ENCODE results near the gene CASP1. TPM values are rescaled to one million over a fixed set of nuclear protein-coding genes. Genes with fewer than 3 reads are reported as not detected.

The CASP1 gene
- total and polyA plus RNA-seq, 5 donors from 2014 or later, result 67.5 to 208 (median 110) TPM

GRCh38 chr11:105056446-105056845, 21.5 kb upstream of the CASP1 start:
- no peak overlapping the region for H3K4me3 ChIP-seq (ENCODE audit: low read depth, low read length)
- H3K9me3 ChIP-seq (ENCODE audit: control insufficient read depth in 2 of 2, low read length in 2 of 2), result no peaks in the 10 kb centered on the region
- Mint-ChIP-seq H3K27me3 (no peaks in the 10 kb centered on the region), H3K27ac (no peak overlapping the region), H3K36me3 (peaks cover 14% of the 10 kb centered on the region), H3K4me3 (no peak overlapping the region), H3K4me1 (peaks cover 0 to 14% (median 3%) of the 10 kb centered on the region in 4 donors), H3K9me3 (peaks cover 0 to 4% (median 0%) of the 10 kb centered on the region in 7 donors)
- H3K27ac ChIP-seq (ENCODE audit: insufficient read depth, low read length, poor library complexity, severe bottlenecking), result no peak overlapping the region
- no peaks in the 10 kb centered on the region for H3K27me3 ChIP-seq (ENCODE audit: control insufficient read depth, insufficient read depth, low read length)
- H3K36me3 ChIP-seq (ENCODE audit: control insufficient read depth, insufficient read depth, low read length), result peaks cover 3% of the 10 kb centered on the region
- H3K4me1 ChIP-seq (ENCODE audit: control insufficient read depth, insufficient read depth, low read length, poor library complexity, severe bottlenecking), result no peaks in the 10 kb centered on the region
- ATAC-seq (ENCODE audit: low read depth in 2 of 2), result no peak
- DNase-seq, result no peak

- Mint-ChIP-seq H3K27me3 (no peaks in the 10 kb centered on the region), H3K36me3 (peaks cover under 1% of the 10 kb centered on the region), H3K27ac (no peak overlapping the region), H3K9me3 (peaks cover 0 to 10% (median 0%) of the 10 kb centered on the region in 7 donors), H3K4me3 (no peak overlapping the region), H3K4me1 (peaks cover 0 to 5% (median 2%) of the 10 kb centered on the region in 4 donors)
- H3K4me3 ChIP-seq (ENCODE audit: low read depth, low read length), result no peak overlapping the region
- H3K27me3 ChIP-seq (ENCODE audit: control insufficient read depth, insufficient read depth, low read length), result no peaks in the 10 kb centered on the region
- H3K27ac ChIP-seq (ENCODE audit: insufficient read depth, low read length, poor library complexity, severe bottlenecking), result no peak overlapping the region
- ATAC-seq (ENCODE audit: low read depth in 2 of 2) (no peak), DNase-seq (no peak)
- no peaks in the 10 kb centered on the region for H3K4me1 ChIP-seq (ENCODE audit: control insufficient read depth, insufficient read depth, low read length, poor library complexity, severe bottlenecking)
- H3K36me3 ChIP-seq (ENCODE audit: control insufficient read depth, insufficient read depth, low read length), result no peaks in the 10 kb centered on the region
- H3K9me3 ChIP-seq (ENCODE audit: control insufficient read depth in 2 of 2, low read length in 2 of 2), result no peaks in the 10 kb centered on the region
These were observed 20.0 kb upstream of the CASP1 start for GRCh38 chr11:105054723-105055493.

DNA sequence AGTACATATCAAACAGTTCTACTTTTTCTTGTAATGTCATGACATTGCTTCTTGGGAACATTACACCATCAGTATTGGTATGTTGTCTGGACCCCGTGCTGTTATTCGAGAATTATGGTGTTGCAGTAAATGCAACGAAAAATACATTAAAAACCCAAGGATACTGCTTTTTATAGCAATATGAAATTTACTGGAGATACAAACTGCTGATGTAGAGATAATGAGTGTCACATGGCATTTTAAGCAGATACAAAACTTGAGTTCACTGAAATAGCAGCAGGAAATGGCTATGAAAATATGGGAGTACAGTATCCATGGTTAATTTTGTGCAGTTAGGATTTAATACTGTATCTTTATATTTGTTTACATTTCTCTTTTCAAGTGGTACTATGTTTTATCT, 17.5 kb upstream of the CASP1 start:
- ATAC-seq (ENCODE audit: low read depth in 2 of 2), result no peak
- H3K4me1 ChIP-seq (ENCODE audit: control insufficient read depth, insufficient read depth, low read length, poor library complexity, severe bottlenecking), result no peaks in the 10 kb centered on the region
- peaks cover 5 to 6% (median 6%) of the 10 kb centered on the region in 4 donors for H3K4me1 Mint-ChIP-seq
- no peak for DNase-seq
- H3K36me3 Mint-ChIP-seq, result no peaks in the 10 kb centered on the region
- H3K9me3 ChIP-seq (ENCODE audit: control insufficient read depth in 2 of 2, low read length in 2 of 2), result no peaks in the 10 kb centered on the region
- H3K4me3 Mint-ChIP-seq, result no peak overlapping the region
- no peak overlapping the region for H3K27ac Mint-ChIP-seq
- H3K27me3 ChIP-seq (ENCODE audit: control insufficient read depth, insufficient read depth, low read length), result no peaks in the 10 kb centered on the region
- no peaks in the 10 kb centered on the region for H3K36me3 ChIP-seq (ENCODE audit: control insufficient read depth, insufficient read depth, low read length)
- peaks cover 0 to 10% (median 0%) of the 10 kb centered on the region in 7 donors for H3K9me3 Mint-ChIP-seq
- no peaks in the 10 kb centered on the region for H3K27me3 Mint-ChIP-seq
- H3K27ac ChIP-seq (ENCODE audit: insufficient read depth, low read length, poor library complexity, severe bottlenecking), result no peak overlapping the region
- H3K4me3 ChIP-seq (ENCODE audit: low read depth, low read length), result no peak overlapping the region

GRCh38 chr11:105051559-105051958, 16.6 kb upstream of the CASP1 start:
- peaks cover 14 to 15% (median 14%) of the 10 kb centered on the region in 4 donors for H3K4me1 Mint-ChIP-seq

DNA sequence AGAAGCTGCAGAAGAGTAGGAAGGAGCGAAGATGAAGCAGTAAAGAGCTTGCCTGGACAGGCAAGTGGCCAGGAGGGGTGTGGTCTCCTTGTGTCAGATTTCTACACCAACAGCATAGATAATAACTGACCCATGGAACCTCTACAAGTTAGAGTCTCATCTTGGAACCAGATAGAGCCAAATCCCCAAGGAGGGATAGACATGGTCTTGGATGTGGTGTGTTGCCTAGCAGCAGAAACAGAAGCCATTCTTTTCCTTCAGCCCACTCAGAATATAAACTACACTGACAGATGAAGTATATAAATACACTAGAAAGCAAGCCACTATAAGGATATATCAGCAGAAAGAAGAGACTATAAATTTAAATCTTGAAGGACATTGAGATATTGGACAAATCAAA, 14.5 kb upstream of the CASP1 start:
- peaks cover 0 to 6% (median 0%) of the 10 kb centered on the region in 7 donors for H3K9me3 Mint-ChIP-seq
- ATAC-seq (ENCODE audit: low read depth in 2 of 2), result no peak

More at GRCh38 chr11:105051559-105051958, 16.6 kb upstream of the CASP1 start:
- Histone ChIP-seq H3K27me3 (ENCODE audit: control insufficient read depth, insufficient read depth, low read length) (no peaks in the 10 kb centered on the region), H3K4me3 (ENCODE audit: low read depth, low read length) (no peak overlapping the region), H3K9me3 (ENCODE audit: control insufficient read depth in 2 of 2, low read length in 2 of 2) (no peaks in the 10 kb centered on the region), H3K27ac (ENCODE audit: insufficient read depth, low read length, poor library complexity, severe bottlenecking) (no peak overlapping the region), H3K36me3 (ENCODE audit: control insufficient read depth, insufficient read depth, low read length) (no peaks in the 10 kb centered on the region), H3K4me1 (ENCODE audit: control insufficient read depth, insufficient read depth, low read length, poor library complexity, severe bottlenecking) (peaks cover 8% of the 10 kb centered on the region)
- no peak for DNase-seq
- Mint-ChIP-seq H3K36me3 (no peaks in the 10 kb centered on the region), H3K9me3 (peaks cover 0 to 10% (median 0%) of the 10 kb centered on the region in 7 donors), H3K27ac (no peak overlapping the region), H3K27me3 (no peaks in the 10 kb centered on the region), H3K4me3 (peak overlapping the region in 1 of 4 donors; percentile 33)
- ATAC-seq (ENCODE audit: low read depth in 2 of 2), result no peak

DNA sequence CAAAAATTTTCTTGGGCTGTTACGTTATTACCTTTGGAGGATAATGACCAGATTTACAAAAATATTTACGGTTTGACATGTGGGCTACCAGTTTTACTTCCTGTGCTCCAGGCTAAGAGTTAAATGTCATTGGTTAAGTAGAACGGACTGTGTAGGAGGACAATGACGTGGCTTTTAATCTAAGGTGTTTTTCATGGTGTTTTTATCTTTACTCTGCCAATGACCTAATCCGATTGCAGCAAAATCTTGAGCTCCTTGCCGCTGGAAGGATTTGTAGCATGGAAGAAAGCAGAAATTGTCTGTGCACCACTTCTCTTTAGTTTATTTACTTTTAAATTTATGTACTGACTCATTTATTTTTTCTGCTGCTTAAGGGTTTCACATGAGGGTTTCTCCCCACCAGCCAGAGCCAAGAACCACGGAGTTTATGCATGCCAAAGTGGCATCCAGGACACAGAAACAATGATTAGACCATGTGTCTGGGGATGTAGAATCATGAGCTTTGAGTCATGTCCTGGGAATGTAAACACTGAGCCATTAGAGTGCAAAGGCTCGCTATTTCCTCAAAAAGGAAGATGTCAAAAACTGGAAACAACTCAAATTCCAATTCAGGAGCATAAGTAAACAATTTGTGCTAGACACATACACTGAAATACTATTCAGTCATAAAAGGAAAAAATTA, 12.1 kb upstream of the CASP1 start:
- H3K9me3 ChIP-seq (ENCODE audit: control insufficient read depth in 2 of 2, low read length in 2 of 2), result no peaks in the 10 kb centered on the region
- no peaks in the 10 kb centered on the region for H3K27me3 ChIP-seq (ENCODE audit: control insufficient read depth, insufficient read depth, low read length)
- ATAC-seq (ENCODE audit: low read depth in 2 of 2) (peak; percentile 41 to 43), DNase-seq (peak in 2 of 3 donors; percentile 49 to 58)
- peak overlapping the region; percentile 75 for H3K27ac ChIP-seq (ENCODE audit: insufficient read depth, low read length, poor library complexity, severe bottlenecking)
- Mint-ChIP-seq H3K4me1 (peaks cover 26 to 48% (median 39%) of the 10 kb centered on the region in 4 donors), H3K4me3 (peak overlapping the region; percentile 76 to 99 (median 96)), H3K9me3 (peaks cover 0 to 6% (median 0%) of the 10 kb centered on the region in 7 donors), H3K27me3 (no peaks in the 10 kb centered on the region), H3K27ac (peak overlapping the region; percentile 50 to 95 (median 78)), H3K36me3 (peaks cover 10% of the 10 kb centered on the region)
- H3K4me1 ChIP-seq (ENCODE audit: control insufficient read depth, insufficient read depth, low read length, poor library complexity, severe bottlenecking), result peaks cover 32% of the 10 kb centered on the region
- peak overlapping the region; percentile 97 for H3K4me3 ChIP-seq (ENCODE audit: low read depth, low read length)
- H3K36me3 ChIP-seq (ENCODE audit: control insufficient read depth, insufficient read depth, low read length), result no peaks in the 10 kb centered on the region

More for the DNA sequence above, 14.5 kb upstream of the CASP1 start:
- Histone ChIP-seq H3K4me1 (ENCODE audit: control insufficient read depth, insufficient read depth, low read length, poor library complexity, severe bottlenecking) (peaks cover 18% of the 10 kb centered on the region), H3K27me3 (ENCODE audit: control insufficient read depth, insufficient read depth, low read length) (no peaks in the 10 kb centered on the region), H3K36me3 (ENCODE audit: control insufficient read depth, insufficient read depth, low read length) (no peaks in the 10 kb centered on the region), H3K9me3 (ENCODE audit: control insufficient read depth in 2 of 2, low read length in 2 of 2) (no peaks in the 10 kb centered on the region), H3K27ac (ENCODE audit: insufficient read depth, low read length, poor library complexity, severe bottlenecking) (no peak overlapping the region), H3K4me3 (ENCODE audit: low read depth, low read length) (no peak overlapping the region)
- Mint-ChIP-seq H3K4me3 (no peak overlapping the region), H3K27ac (peak overlapping the region in 1 of 3 donors; percentile 33), H3K36me3 (no peaks in the 10 kb centered on the region), H3K4me1 (peaks cover 18 to 35% (median 25%) of the 10 kb centered on the region in 4 donors), H3K27me3 (no peaks in the 10 kb centered on the region)
- no peak for DNase-seq

DNA sequence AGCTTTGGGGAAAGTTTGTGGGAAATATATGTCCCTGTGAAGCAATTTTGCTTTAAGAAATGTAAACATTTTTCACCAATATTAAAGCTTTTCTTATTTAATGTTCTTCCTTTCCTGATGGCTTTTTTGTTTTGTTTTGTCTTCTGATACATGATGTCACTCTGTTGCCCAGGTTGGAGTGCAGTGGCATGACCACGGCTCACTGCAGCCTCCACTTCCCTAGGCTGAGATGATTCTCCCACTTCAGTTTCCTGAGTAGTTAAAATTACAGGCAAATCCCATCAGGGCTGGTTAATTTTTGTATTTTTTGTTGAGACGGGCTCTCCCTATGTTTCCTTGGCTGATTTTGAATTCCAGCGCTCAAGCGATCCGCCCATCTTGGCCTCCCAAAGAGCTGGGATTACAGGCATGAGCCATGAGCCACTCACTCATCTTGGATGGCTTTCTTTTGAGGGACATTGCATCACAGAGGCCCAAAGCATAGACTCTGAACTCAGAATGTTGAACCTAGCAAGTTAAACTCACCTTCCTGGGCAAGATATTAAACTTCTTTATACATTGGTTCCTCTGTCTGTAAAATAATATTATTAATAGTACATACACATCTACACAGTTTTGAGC, 10.8 kb upstream of the CASP1 start:
- Mint-ChIP-seq H3K4me3 (peak overlapping the region; percentile 93 to 99 (median 98)), H3K9me3 (peaks cover 0 to 2% (median 0%) of the 10 kb centered on the region in 7 donors), H3K27ac (peak overlapping the region; percentile 84 to 100 (median 95)), H3K4me1 (peaks cover 34 to 58% (median 49%) of the 10 kb centered on the region in 4 donors), H3K36me3 (peaks cover 21% of the 10 kb centered on the region), H3K27me3 (no peaks in the 10 kb centered on the region)
- no peak for DNase-seq
- peaks cover 12% of the 10 kb centered on the region for H3K36me3 ChIP-seq (ENCODE audit: control insufficient read depth, insufficient read depth, low read length)
- peak overlapping the region; percentile 97 for H3K4me3 ChIP-seq (ENCODE audit: low read depth, low read length)
- peak overlapping the region; percentile 75 for H3K27ac ChIP-seq (ENCODE audit: insufficient read depth, low read length, poor library complexity, severe bottlenecking)
- no peaks in the 10 kb centered on the region for H3K27me3 ChIP-seq (ENCODE audit: control insufficient read depth, insufficient read depth, low read length)
- H3K4me1 ChIP-seq (ENCODE audit: control insufficient read depth, insufficient read depth, low read length, poor library complexity, severe bottlenecking), result peaks cover 42% of the 10 kb centered on the region
- no peaks in the 10 kb centered on the region for H3K9me3 ChIP-seq (ENCODE audit: control insufficient read depth in 2 of 2, low read length in 2 of 2)
- ATAC-seq (ENCODE audit: low read depth in 2 of 2), result no peak

Measured in CD4-positive, CD25-positive, alpha-beta regulatory T cell (primary cell).